GM23338 (cell line): ENCODE measurements around the gene COA8. TPM values are rescaled to one million over a fixed set of nuclear protein-coding genes. Genes with fewer than 3 reads are reported as not detected.

Source experiments
- ATAC-seq: fragments of 200-7000 bp; cut with Tn5 transposase; 3 replicates; pipeline ENCODE4 v1.9.1; 2020
- DNase-seq: peaks from one replicate; pipeline ENCODE4 v3.0.0-alpha.2; 2015; ENCODE audit warnings: low spot score
- H2AFZ ChIP-seq: fragments of 200-600 bp; sonication (generic); 2 replicates; pipeline ENCODE4 v1.8.0; 2016; ENCODE audit warnings: antibody characterized with exemption, mild to moderate bottlenecking, moderate library complexity
- H3F3A ChIP-seq: fragments of 200-600 bp; sonication (generic); replicated peaks from 2 replicates; pipeline ENCODE4 v1.8.0; 2017; ENCODE audit warnings: antibody characterized with exemption, mixed run types, low read depth
- H3K27ac ChIP-seq: fragments of 200-600 bp; sonication (generic); 2 replicates; pipeline ENCODE4 v1.6.1; 2016; ENCODE audit warnings: low read depth
- H3K27me3 ChIP-seq: fragments of 200-600 bp; sonication (generic); 2 replicates; pipeline ENCODE4 v1.8.0; 2016; ENCODE audit warnings: mild to moderate bottlenecking, mixed run types, moderate library complexity; ENCODE audit not compliant: insufficient read depth
- H3K36me3 ChIP-seq: fragments of 200-600 bp; sonication (generic); 2 replicates; pipeline ENCODE4 v1.8.0; 2016; ENCODE audit warnings: mild to moderate bottlenecking; ENCODE audit not compliant: insufficient read depth
- H3K4me1 ChIP-seq: fragments of 200-600 bp; sonication (generic); 2 replicates; pipeline ENCODE4 v1.8.0; 2016; ENCODE audit warnings: mild to moderate bottlenecking, moderate library complexity; ENCODE audit not compliant: insufficient read depth
- H3K4me2 ChIP-seq: fragments of 200-600 bp; sonication (generic); 2 replicates; pipeline ENCODE4 v1.7.1; 2017; ENCODE audit warnings: mixed run types
- H3K4me3 ChIP-seq: fragments of 200-600 bp; sonication (generic); 2 replicates; pipeline ENCODE4 v1.6.1; 2016; ENCODE audit warnings: mixed run types
- H3K79me2 ChIP-seq: fragments of 200-600 bp; sonication (generic); replicated peaks from 2 replicates; pipeline ENCODE4 v1.8.0; 2017; ENCODE audit warnings: mild to moderate bottlenecking; ENCODE audit not compliant: insufficient read depth
- H3K9me2 ChIP-seq: fragments of 200-600 bp; sonication (generic); 2 replicates; pipeline ENCODE4 v1.8.0; 2017; ENCODE audit not compliant: insufficient read depth
- H4K20me1 ChIP-seq: fragments of 200-600 bp; sonication (generic); replicated peaks from 2 replicates; pipeline ENCODE4 v1.8.0; 2017; ENCODE audit warnings: mild to moderate bottlenecking; ENCODE audit not compliant: insufficient read depth
- H3K27ac Mint-ChIP-seq: 2 replicates; pipeline ENCODE4 v1.8.0; 2020; ENCODE audit warnings: inconsistent platforms, mild to moderate bottlenecking, moderate library complexity, mixed read lengths
- H3K27me3 Mint-ChIP-seq: 3 replicates; pipeline ENCODE4 v1.8.0; 2022; ENCODE audit warnings: low read depth, mild to moderate bottlenecking, moderate library complexity, mixed read lengths, inconsistent platforms; ENCODE audit not compliant: insufficient read depth, poor library complexity
- H3K36me3 Mint-ChIP-seq: 3 replicates; pipeline ENCODE4 v1.8.0; 2021; ENCODE audit warnings: low read depth, mild to moderate bottlenecking, inconsistent platforms, moderate library complexity, mixed read lengths
- H3K4me1 Mint-ChIP-seq: 3 replicates; pipeline ENCODE4 v1.8.0; 2020; ENCODE audit warnings: mild to moderate bottlenecking, inconsistent platforms, mixed read lengths
- H3K4me3 Mint-ChIP-seq: 3 replicates; pipeline ENCODE4 v1.8.0; 2021; ENCODE audit warnings: moderate library complexity, mild to moderate bottlenecking, inconsistent platforms, mixed read lengths
- H3K9me3 Mint-ChIP-seq: 3 replicates; pipeline ENCODE4 v1.8.0; 2020; ENCODE audit warnings: moderate library complexity, mild to moderate bottlenecking, inconsistent platforms, mixed read lengths
- CREB1 ChIP-seq: fragments of 250-450 bp; sonication (Bioruptor Pico); IDR thresholded peaks from 2 replicates; pipeline ENCODE4 v1.5.0; 2020; ENCODE audit warnings: low read depth, mild to moderate bottlenecking, moderate library complexity
- CTCF ChIP-seq, 2 experiments: fragments of 200-600 bp in 1 of 2; sonication (generic) in 1 of 2; conservative IDR thresholded peaks; 2 replicates each; pipeline versions ENCODE4 v1.5.1 to v1.6.1; 2016 to 2017; ENCODE audit warnings: antibody characterized with exemption in 2 of 2, low read depth in 2 of 2, mild to moderate bottlenecking in 2 of 2, moderate library complexity in 1 of 2
- EZH2 ChIP-seq: fragments of 200-600 bp; sonication (generic); IDR thresholded peaks from one replicate; pipeline ENCODE4 v1.8.0; 2017; ENCODE audit warnings: antibody characterized with exemption, mild to moderate bottlenecking, low read depth; ENCODE audit not compliant: unreplicated experiment
- JUNB ChIP-seq: IDR thresholded peaks from one replicate; pipeline ENCODE4 v1.6.1; 2016; ENCODE audit warnings: antibody characterized with exemption; ENCODE audit not compliant: unreplicated experiment
- NANOG ChIP-seq: IDR thresholded peaks from 2 replicates; pipeline ENCODE4 v1.6.1; 2016; ENCODE audit warnings: antibody characterized with exemption, borderline replicate concordance
- POLR2AphosphoS5 ChIP-seq: IDR thresholded peaks from 2 replicates; pipeline ENCODE4 v1.6.1; 2016; ENCODE audit warnings: antibody characterized with exemption, low read depth
- ZNF114 ChIP-seq: fragments of 250-450 bp; sonication (Bioruptor Pico); IDR thresholded peaks from 2 replicates; pipeline ENCODE4 v1.5.0; 2020; ENCODE audit warnings: mild to moderate bottlenecking, moderate library complexity
- polyA plus RNA-seq: library from polyadenylated mRNA; unstranded; fragments of >200 nt; fragmentation: Nextera tagmentation; extraction: Ambion mirVana; gene quantifications from 2 replicates; pipeline ENCODE4 v1.2.1, GENCODE V29; 2016
- total RNA-seq: library from RNA; depleted of rRNA; stranded (reverse); fragments of >200 nt; shearing (Covaris generic); gene quantifications from 2 replicates; pipeline ENCODE4 v1.2.3, GENCODE V29; 2014
- TF ChIP-seq, protein P1 (sequence below): fragments of 250-450 bp; sonication (Bioruptor Pico); IDR thresholded peaks from 2 replicates; pipeline ENCODE4 v1.5.0; 2020; ENCODE audit warnings: mild to moderate bottlenecking, moderate library complexity
- TF ChIP-seq, protein P2 (sequence below): IDR thresholded peaks from one replicate; pipeline ENCODE4 v1.6.1; 2018; ENCODE audit warnings: antibody characterized with exemption; ENCODE audit not compliant: unreplicated experiment

Gene COA8
- total and polyA plus RNA-seq, 2 experiments from 2014 or later = 61.3 to 130 TPM

GRCh38 chr14:103578401-103579075 is 15.8 kb downstream of the COA8 start:
- Histone ChIP-seq H2AFZ (no peak overlapping the region), H3K27me3 (no peaks in the 10 kb centered on the region), H3K4me1 (no peaks in the 10 kb centered on the region), H3K4me2 (no peak overlapping the region), H3K9me2 (no peaks in the 10 kb centered on the region), H3F3A (peaks cover 2% of the 10 kb centered on the region), H3K36me3 (peaks cover 3% of the 10 kb centered on the region), H3K4me3 (no peak overlapping the region), H3K27ac (no peak overlapping the region), H4K20me1 (peaks cover 3% of the 10 kb centered on the region; the same call in 1 of the 2 replicates), H3K79me2 (0 out of 2 replicates have a peak, but pooled peaks cover 5% of the 10 kb centered on the region)
- no peak for ATAC-seq
- TF ChIP-seq NANOG = no peak
- TF ChIP-seq, protein P1, sequence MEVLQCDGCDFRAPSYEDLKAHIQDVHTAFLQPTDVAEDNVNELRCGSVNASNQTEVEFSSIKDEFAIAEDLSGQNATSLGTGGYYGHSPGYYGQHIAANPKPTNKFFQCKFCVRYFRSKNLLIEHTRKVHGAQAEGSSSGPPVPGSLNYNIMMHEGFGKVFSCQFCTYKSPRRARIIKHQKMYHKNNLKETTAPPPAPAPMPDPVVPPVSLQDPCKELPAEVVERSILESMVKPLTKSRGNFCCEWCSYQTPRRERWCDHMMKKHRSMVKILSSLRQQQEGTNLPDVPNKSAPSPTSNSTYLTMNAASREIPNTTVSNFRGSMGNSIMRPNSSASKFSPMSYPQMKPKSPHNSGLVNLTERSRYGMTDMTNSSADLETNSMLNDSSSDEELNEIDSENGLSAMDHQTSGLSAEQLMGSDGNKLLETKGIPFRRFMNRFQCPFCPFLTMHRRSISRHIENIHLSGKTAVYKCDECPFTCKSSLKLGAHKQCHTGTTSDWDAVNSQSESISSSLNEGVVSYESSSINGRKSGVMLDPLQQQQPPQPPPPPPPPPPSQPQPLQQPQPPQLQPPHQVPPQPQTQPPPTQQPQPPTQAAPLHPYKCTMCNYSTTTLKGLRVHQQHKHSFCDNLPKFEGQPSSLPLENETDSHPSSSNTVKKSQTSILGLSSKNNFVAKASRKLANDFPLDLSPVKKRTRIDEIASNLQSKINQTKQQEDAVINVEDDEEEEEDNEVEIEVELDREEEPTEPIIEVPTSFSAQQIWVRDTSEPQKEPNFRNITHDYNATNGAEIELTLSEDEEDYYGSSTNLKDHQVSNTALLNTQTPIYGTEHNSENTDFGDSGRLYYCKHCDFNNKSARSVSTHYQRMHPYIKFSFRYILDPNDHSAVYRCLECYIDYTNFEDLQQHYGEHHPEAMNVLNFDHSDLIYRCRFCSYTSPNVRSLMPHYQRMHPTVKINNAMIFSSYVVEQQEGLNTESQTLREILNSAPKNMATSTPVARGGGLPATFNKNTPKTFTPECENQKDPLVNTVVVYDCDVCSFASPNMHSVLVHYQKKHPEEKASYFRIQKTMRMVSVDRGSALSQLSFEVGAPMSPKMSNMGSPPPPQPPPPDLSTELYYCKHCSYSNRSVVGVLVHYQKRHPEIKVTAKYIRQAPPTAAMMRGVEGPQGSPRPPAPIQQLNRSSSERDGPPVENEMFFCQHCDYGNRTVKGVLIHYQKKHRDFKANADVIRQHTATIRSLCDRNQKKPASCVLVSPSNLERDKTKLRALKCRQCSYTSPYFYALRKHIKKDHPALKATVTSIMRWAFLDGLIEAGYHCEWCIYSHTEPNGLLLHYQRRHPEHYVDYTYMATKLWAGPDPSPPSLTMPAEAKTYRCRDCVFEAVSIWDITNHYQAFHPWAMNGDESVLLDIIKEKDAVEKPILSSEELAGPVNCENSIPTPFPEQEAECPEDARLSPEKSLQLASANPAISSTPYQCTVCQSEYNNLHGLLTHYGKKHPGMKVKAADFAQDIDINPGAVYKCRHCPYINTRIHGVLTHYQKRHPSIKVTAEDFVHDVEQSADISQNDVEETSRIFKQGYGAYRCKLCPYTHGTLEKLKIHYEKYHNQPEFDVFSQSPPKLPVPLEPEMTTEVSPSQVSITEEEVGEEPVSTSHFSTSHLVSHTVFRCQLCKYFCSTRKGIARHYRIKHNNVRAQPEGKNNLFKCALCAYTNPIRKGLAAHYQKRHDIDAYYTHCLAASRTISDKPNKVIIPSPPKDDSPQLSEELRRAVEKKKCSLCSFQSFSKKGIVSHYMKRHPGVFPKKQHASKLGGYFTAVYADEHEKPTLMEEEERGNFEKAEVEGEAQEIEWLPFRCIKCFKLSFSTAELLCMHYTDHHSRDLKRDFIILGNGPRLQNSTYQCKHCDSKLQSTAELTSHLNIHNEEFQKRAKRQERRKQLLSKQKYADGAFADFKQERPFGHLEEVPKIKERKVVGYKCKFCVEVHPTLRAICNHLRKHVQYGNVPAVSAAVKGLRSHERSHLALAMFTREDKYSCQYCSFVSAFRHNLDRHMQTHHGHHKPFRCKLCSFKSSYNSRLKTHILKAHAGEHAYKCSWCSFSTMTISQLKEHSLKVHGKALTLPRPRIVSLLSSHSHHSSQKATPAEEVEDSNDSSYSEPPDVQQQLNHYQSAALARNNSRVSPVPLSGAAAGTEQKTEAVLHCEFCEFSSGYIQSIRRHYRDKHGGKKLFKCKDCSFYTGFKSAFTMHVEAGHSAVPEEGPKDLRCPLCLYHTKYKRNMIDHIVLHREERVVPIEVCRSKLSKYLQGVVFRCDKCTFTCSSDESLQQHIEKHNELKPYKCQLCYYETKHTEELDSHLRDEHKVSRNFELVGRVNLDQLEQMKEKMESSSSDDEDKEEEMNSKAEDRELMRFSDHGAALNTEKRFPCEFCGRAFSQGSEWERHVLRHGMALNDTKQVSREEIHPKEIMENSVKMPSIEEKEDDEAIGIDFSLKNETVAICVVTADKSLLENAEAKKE (CRISPR knock-in tag) = no peak
- no peak for TF ChIP-seq CREB1 (CRISPR knock-in tag)
- TF ChIP-seq ZNF114 = no peak
- H3K4me3 Mint-ChIP-seq = no peak overlapping the region
- no peaks in the 10 kb centered on the region for H3K27me3 Mint-ChIP-seq
- no peaks in the 10 kb centered on the region for H3K4me1 Mint-ChIP-seq
- H3K27ac Mint-ChIP-seq = no peak overlapping the region
- peaks cover 27% of the 10 kb centered on the region for H3K36me3 Mint-ChIP-seq
- DNase-seq = no peak
- no peaks in the 10 kb centered on the region for H3K9me3 Mint-ChIP-seq

- no peaks in the 10 kb centered on the region for H3K9me3 Mint-ChIP-seq
- H3K9me2 ChIP-seq = no peaks in the 10 kb centered on the region
- H3K36me3 ChIP-seq = no peaks in the 10 kb centered on the region
- no peak for ATAC-seq
- no peak overlapping the region for H3K4me2 ChIP-seq
- H2AFZ ChIP-seq = no peak overlapping the region
- no peaks in the 10 kb centered on the region for H3K4me1 ChIP-seq
- H3K4me3 Mint-ChIP-seq = no peak overlapping the region
- no peaks in the 10 kb centered on the region; the same call in none of the 2 replicates for H4K20me1 ChIP-seq
- no peaks in the 10 kb centered on the region for H3K27me3 ChIP-seq
- DNase-seq = no peak
- peaks cover 11% of the 10 kb centered on the region; the same call in 1 of the 2 replicates for H3K79me2 ChIP-seq
- H3K27ac Mint-ChIP-seq = no peak overlapping the region
- no peaks in the 10 kb centered on the region; the same call in none of the 2 replicates for H3F3A ChIP-seq
- H3K36me3 Mint-ChIP-seq = peaks cover 24% of the 10 kb centered on the region
- H3K27me3 Mint-ChIP-seq = no peaks in the 10 kb centered on the region
- H3K27ac ChIP-seq = no peak overlapping the region
- no peaks in the 10 kb centered on the region for H3K4me1 Mint-ChIP-seq
- H3K4me3 ChIP-seq = no peak overlapping the region
- TF ChIP-seq JUNB (no peak), EZH2 (no peak), POLR2AphosphoS5 (no peak), CTCF (conservative IDR thresholded peaks at IDR 0.05; ENCODE audit: low read depth in 2 of 2) (no peak), NANOG (no peak), CREB1 (CRISPR knock-in tag) (no peak), ZNF114 (no peak)
- TF ChIP-seq, protein P2, sequence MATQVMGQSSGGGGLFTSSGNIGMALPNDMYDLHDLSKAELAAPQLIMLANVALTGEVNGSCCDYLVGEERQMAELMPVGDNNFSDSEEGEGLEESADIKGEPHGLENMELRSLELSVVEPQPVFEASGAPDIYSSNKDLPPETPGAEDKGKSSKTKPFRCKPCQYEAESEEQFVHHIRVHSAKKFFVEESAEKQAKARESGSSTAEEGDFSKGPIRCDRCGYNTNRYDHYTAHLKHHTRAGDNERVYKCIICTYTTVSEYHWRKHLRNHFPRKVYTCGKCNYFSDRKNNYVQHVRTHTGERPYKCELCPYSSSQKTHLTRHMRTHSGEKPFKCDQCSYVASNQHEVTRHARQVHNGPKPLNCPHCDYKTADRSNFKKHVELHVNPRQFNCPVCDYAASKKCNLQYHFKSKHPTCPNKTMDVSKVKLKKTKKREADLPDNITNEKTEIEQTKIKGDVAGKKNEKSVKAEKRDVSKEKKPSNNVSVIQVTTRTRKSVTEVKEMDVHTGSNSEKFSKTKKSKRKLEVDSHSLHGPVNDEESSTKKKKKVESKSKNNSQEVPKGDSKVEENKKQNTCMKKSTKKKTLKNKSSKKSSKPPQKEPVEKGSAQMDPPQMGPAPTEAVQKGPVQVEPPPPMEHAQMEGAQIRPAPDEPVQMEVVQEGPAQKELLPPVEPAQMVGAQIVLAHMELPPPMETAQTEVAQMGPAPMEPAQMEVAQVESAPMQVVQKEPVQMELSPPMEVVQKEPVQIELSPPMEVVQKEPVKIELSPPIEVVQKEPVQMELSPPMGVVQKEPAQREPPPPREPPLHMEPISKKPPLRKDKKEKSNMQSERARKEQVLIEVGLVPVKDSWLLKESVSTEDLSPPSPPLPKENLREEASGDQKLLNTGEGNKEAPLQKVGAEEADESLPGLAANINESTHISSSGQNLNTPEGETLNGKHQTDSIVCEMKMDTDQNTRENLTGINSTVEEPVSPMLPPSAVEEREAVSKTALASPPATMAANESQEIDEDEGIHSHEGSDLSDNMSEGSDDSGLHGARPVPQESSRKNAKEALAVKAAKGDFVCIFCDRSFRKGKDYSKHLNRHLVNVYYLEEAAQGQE = no peak
Measured at GRCh38 chr14:103581206-103581605, 18.4 kb downstream of the COA8 start.
